ENCODE data around the gene RSBN1L.

GRCh38 chr7:77690289-77690688 is 6.0 kb upstream of the RSBN1L start:
- TF ChIP-seq POLR2AphosphoS5 (IDR thresholded peaks at IDR 0.05; ENCODE audit: insufficient read depth, low read depth, low read length), result no peak
- no peak for TF ChIP-seq POLR2A (IDR thresholded peaks at IDR 0.05; ENCODE audit: low read depth, low read length)
- TF ChIP-seq MAX (IDR thresholded peaks at IDR 0.05; ENCODE audit: insufficient read depth, insufficient read length), result no peak
- TF ChIP-seq EZH2 (IDR thresholded peaks at IDR 0.05; ENCODE audit: borderline replicate concordance, low read depth, low read length, severe bottlenecking), result no peak
